Measurements from ENCODE around the gene ZNF142. TPM values are rescaled to one million over a fixed set of nuclear protein-coding genes. Genes with fewer than 3 reads are reported as not detected.

Gene ZNF142
- total RNA-seq (2022; extraction: Qiagen RNA extraction; ENCODE audit: low read depth) = 13.9 to 18.9 TPM (median 15.4 TPM) in 5 replicates

GRCh38 chr2:218659258-218659987 is at the start of gene ZNF142, which contains the start of gene BCS1L:
Gene ZNF142 (minus strand): TSS chr2:218659623. CDS start chr2:218656429, 3,194 bp downstream.
Gene BCS1L (plus strand): TSS chr2:218659683. CDS start chr2:218660988, 1,305 bp downstream.

GRCh38 chr2:218671654-218672566 is 12.5 kb upstream of the ZNF142 start, which contains the start of the genes RNF25 and STK36:
Gene RNF25 (minus strand): TSS chr2:218672002. CDS start chr2:218671970, 32 bp downstream.
Gene STK36 (plus strand): TSS chr2:218672086. CDS start chr2:218672830, 744 bp downstream.

GRCh38 chr2:218607436-218608115 is 51.8 kb downstream of the ZNF142 start, which contains the start of gene PLCD4:
Gene PLCD4 (plus strand): TSS chr2:218607899. CDS start chr2:218615740, 7,841 bp downstream.

Other genes starting within 250 kb of the ZNF142 start
- gene VIL1, start 240.5 kb downstream of the ZNF142 start, total RNA-seq (2022; extraction: Qiagen RNA extraction; ENCODE audit: low read depth) = 0.10 to 0.95 TPM (median 0.36 TPM) in 5 replicates
- 4.3 to 6.3 TPM (median 5.0 TPM) in 5 replicates for gene USP37, start 91.3 kb downstream of the ZNF142 start, total RNA-seq (2022; extraction: Qiagen RNA extraction; ENCODE audit: low read depth)
- gene CNOT9, start 90.8 kb downstream of the ZNF142 start, total RNA-seq (2022; extraction: Qiagen RNA extraction; ENCODE audit: low read depth) = 44.7 to 49.4 TPM (median 45.1 TPM) in 5 replicates
- gene PLCD4, start 51.7 kb downstream of the ZNF142 start, total RNA-seq (2022; extraction: Qiagen RNA extraction; ENCODE audit: low read depth) = 0.29 to 0.60 TPM (median 0.35 TPM) in 5 replicates
- 39.2 to 51.4 TPM (median 48.7 TPM) in 5 replicates for gene BCS1L, start 60 bp upstream of the ZNF142 start, total RNA-seq (2022; extraction: Qiagen RNA extraction; ENCODE audit: low read depth)
- gene RNF25, start 12.4 kb upstream of the ZNF142 start, total RNA-seq (2022; extraction: Qiagen RNA extraction; ENCODE audit: low read depth) = 43.3 to 48.2 TPM (median 44.4 TPM) in 5 replicates
- gene STK36, start 12.5 kb upstream of the ZNF142 start, total RNA-seq (2022; extraction: Qiagen RNA extraction; ENCODE audit: low read depth) = 13.5 to 17.3 TPM (median 13.7 TPM) in 5 replicates
- gene TTLL4, start 51.2 kb upstream of the ZNF142 start, total RNA-seq (2022; extraction: Qiagen RNA extraction; ENCODE audit: low read depth) = 27.1 to 34.0 TPM (median 27.5 TPM) in 5 replicates
- 0.13 to 0.18 TPM (median 0.14 TPM) in 4 of 5 replicates, not detected in the other for gene CYP27A1, start 122.5 kb upstream of the ZNF142 start, total RNA-seq (2022; extraction: Qiagen RNA extraction; ENCODE audit: low read depth)
- not detected in 5 replicates for gene PRKAG3, start 172.2 kb upstream of the ZNF142 start, total RNA-seq (2022; extraction: Qiagen RNA extraction; ENCODE audit: low read depth)
- 0.08 to 0.13 TPM (median 0.11 TPM) in 4 of 5 replicates, not detected in the other for gene WNT6, start 200.2 kb upstream of the ZNF142 start, total RNA-seq (2022; extraction: Qiagen RNA extraction; ENCODE audit: low read depth)
- gene WNT10A, start 221.2 kb upstream of the ZNF142 start, total RNA-seq (2022; extraction: Qiagen RNA extraction; ENCODE audit: low read depth) = 0.06 to 0.24 TPM (median 0.10 TPM) in 4 of 5 replicates, not detected in the other

Measured in A549 treated with CpdA at 1 μM for 4 hours (cell line).